Chondrocyte (in vitro differentiated cells): Measurements from ENCODE around the gene C10orf88. TPM values are rescaled to one million over a fixed set of nuclear protein-coding genes. Genes with fewer than 3 reads are reported as not detected.

Experiments
- DNase-seq: peaks from one replicate; pipeline ENCODE4 v3.0.0; 2021; ENCODE audit warnings: mixed read lengths, low spot score
- H3K27ac Mint-ChIP-seq: one replicate; pipeline ENCODE4 v1.8.0; 2021; ENCODE audit warnings: mild to moderate bottlenecking, moderate library complexity, mixed read lengths; ENCODE audit not compliant: unreplicated experiment
- H3K27me3 Mint-ChIP-seq: 2 replicates; pipeline ENCODE4 v1.8.0; 2021; ENCODE audit warnings: low read depth, mixed read lengths
- H3K36me3 Mint-ChIP-seq: 2 replicates; pipeline ENCODE4 v1.8.0; 2021; ENCODE audit warnings: low read depth, mixed read lengths
- H3K4me1 Mint-ChIP-seq: 2 replicates; pipeline ENCODE4 v1.8.0; 2021; ENCODE audit warnings: low read depth, mild to moderate bottlenecking, mixed read lengths
- H3K4me3 Mint-ChIP-seq: one replicate; pipeline ENCODE4 v1.8.0; 2021; ENCODE audit warnings: mild to moderate bottlenecking, moderate library complexity, mixed read lengths; ENCODE audit not compliant: unreplicated experiment
- H3K9me3 Mint-ChIP-seq: 2 replicates; pipeline ENCODE4 v1.8.0; 2021; ENCODE audit warnings: low read depth, mixed read lengths
- total RNA-seq: library from RNA; stranded (reverse); gene quantifications from 3 replicates; pipeline ENCODE4 v1.2.1, GENCODE V29; 2021
- TF ChIP-seq, protein P1 (sequence below): fragments of 200-600 bp; sonication (generic); IDR thresholded peaks from 2 replicates; pipeline ENCODE4 v1.5.0; 2021; ENCODE audit warnings: antibody characterized with exemption, mild to moderate bottlenecking, moderate library complexity

C10orf88 gene
- total RNA-seq, 1 donor from 2014 or later = 12.5 TPM

DNA sequence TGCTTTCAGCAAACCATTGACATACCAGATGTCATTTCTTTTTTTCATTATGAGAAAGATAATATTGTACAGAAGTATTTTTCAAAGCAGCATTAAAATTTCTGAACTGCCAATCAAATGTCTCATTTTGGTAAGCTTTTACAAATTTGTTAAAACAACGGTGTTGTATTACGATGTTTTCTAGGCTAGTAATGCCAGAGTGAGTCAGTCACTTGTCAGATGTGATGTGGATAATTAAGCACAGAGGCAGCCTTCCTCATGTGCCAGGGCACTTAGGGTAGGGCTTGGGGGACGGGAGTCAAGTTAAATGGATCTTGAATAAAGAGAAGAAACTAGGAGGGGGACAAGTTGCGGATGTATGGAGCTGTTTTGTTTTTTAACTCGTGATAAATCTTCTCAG, 36.3 kb upstream of the C10orf88 start:
- Mint-ChIP-seq H3K4me1 (peaks cover 3% of the 10 kb centered on the region), H3K4me3 (no peak overlapping the region), H3K9me3 (no peaks in the 10 kb centered on the region), H3K27me3 (no peaks in the 10 kb centered on the region), H3K36me3 (peaks cover 15% of the 10 kb centered on the region), H3K27ac (peak overlapping the region; percentile 34)
- no peak for DNase-seq
- TF ChIP-seq, protein P1, sequence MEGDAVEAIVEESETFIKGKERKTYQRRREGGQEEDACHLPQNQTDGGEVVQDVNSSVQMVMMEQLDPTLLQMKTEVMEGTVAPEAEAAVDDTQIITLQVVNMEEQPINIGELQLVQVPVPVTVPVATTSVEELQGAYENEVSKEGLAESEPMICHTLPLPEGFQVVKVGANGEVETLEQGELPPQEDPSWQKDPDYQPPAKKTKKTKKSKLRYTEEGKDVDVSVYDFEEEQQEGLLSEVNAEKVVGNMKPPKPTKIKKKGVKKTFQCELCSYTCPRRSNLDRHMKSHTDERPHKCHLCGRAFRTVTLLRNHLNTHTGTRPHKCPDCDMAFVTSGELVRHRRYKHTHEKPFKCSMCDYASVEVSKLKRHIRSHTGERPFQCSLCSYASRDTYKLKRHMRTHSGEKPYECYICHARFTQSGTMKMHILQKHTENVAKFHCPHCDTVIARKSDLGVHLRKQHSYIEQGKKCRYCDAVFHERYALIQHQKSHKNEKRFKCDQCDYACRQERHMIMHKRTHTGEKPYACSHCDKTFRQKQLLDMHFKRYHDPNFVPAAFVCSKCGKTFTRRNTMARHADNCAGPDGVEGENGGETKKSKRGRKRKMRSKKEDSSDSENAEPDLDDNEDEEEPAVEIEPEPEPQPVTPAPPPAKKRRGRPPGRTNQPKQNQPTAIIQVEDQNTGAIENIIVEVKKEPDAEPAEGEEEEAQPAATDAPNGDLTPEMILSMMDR = no peak

DNA sequence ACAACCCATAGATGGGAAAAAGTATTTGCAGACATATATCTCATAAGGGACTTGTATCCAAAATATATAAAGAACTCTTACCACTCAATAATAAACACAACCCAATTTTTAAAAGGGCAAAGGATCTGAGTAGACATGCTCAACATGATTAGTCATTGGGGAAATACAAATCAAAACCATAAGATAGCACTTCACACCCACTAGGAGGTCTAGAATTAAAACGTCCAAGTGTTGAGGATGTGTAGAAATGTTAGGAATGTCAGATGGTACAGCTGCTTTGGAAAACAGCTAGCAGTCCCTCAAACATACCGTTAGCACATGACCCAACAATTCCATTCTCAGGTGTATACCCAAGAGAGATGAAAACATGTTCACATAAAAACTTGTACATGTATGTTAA, 34.5 kb upstream of the C10orf88 start:
- H3K4me1 Mint-ChIP-seq = peaks cover 3% of the 10 kb centered on the region
- TF ChIP-seq, protein P1 = no peak
- H3K4me3 Mint-ChIP-seq = no peak overlapping the region
- no peaks in the 10 kb centered on the region for H3K27me3 Mint-ChIP-seq
- no peak for DNase-seq
- no peaks in the 10 kb centered on the region for H3K9me3 Mint-ChIP-seq
- H3K36me3 Mint-ChIP-seq = peaks cover 8% of the 10 kb centered on the region
- no peak overlapping the region for H3K27ac Mint-ChIP-seq

DNA sequence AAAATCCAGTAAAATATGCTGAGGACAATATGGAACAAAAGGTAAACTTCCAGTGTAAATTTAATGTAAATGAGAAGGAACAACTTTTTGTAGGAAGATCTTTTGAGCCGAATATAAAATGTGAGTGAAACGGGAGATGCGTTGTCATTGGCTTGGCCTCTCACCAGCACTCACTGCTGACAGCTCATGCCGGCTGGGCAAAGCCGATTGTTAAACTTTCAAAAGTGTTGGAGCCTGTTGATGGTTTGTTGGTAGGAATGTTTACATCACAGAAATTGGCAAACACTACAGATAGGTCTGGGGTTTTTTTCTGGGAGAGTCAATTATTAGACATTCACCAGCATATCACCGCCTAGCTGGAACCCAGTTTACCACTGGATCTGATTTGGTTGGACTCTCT, 32.3 kb upstream of the C10orf88 start:
- no peak for DNase-seq
- TF ChIP-seq, protein P1 = no peak
- no peaks in the 10 kb centered on the region for H3K27me3 Mint-ChIP-seq
- no peak overlapping the region for H3K27ac Mint-ChIP-seq
- H3K36me3 Mint-ChIP-seq = peaks cover 10% of the 10 kb centered on the region
- no peak overlapping the region for H3K4me3 Mint-ChIP-seq
- peaks cover 5% of the 10 kb centered on the region for H3K4me1 Mint-ChIP-seq
- H3K9me3 Mint-ChIP-seq = no peaks in the 10 kb centered on the region

DNA sequence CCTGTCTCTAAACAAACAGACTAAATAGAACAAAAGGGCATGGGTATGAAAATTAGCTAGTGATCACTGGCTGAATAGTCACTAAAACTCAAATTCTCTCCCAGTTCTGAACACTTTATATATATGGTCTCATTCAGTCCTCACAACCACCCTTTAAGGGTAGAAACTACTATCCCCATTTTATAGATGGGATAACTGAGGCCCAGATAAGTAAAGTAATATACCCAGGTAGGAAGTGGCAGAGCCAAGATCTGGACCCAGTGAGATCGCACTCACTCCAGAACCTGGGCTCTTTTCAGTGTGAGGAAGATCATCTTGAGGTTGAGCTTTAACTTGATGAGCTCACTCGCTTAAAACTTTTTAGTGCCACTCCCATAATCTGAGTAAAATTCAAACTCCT, 30.7 kb upstream of the C10orf88 start:
- DNase-seq = no peak
- TF ChIP-seq, protein P1 = no peak
- Mint-ChIP-seq H3K9me3 (no peaks in the 10 kb centered on the region), H3K36me3 (peaks cover 7% of the 10 kb centered on the region), H3K27me3 (no peaks in the 10 kb centered on the region), H3K27ac (no peak overlapping the region), H3K4me3 (no peak overlapping the region), H3K4me1 (peaks cover 12% of the 10 kb centered on the region)

DNA sequence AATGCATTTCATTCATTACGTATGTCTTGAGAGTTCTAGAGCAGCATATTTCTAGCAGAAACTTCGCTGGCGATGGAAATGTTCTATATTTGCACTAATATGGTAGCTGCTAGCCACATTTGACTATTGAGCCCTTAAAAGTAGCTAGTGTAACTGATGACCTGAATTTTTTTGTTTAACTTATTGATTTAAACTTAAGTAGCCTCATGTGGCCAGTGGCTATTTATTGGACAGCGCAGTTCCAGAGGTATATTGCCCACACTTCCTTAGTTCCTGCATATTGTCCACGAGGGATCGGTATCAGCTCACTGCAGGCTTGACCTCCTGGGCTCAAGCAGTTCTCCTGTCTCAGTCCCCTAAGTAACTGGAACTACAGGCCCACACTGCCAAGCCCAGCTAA, 29.9 kb upstream of the C10orf88 start:
- H3K27ac Mint-ChIP-seq = no peak overlapping the region

More for the DNA sequence above, 29.9 kb upstream of the C10orf88 start:
- Mint-ChIP-seq H3K36me3 (peaks cover 7% of the 10 kb centered on the region), H3K4me3 (no peak overlapping the region), H3K9me3 (no peaks in the 10 kb centered on the region), H3K27me3 (no peaks in the 10 kb centered on the region), H3K4me1 (peaks cover 14% of the 10 kb centered on the region)
- DNase-seq = no peak
- TF ChIP-seq, protein P1 = no peak
